HepG2 (cell line): ENCODE results near the gene CREBBP. TPM values are rescaled to one million over a fixed set of nuclear protein-coding genes. Genes with fewer than 3 reads are reported as not detected.
A peak's percentile ranks its signal among the peaks of the same experiment; 100 is the strongest.

Experiments
- ARNT ChIP-seq: fragments of 450-650 bp; IDR thresholded peaks from 2 replicates; pipeline ENCODE4 v1.6.1; 2017
- CEBPG ChIP-seq: IDR thresholded peaks from 2 replicates; pipeline ENCODE4 v1.6.1; 2016
- EEA1 ChIP-seq: sonication (generic); formaldehyde crosslinking; IDR thresholded peaks from 2 replicates; pipeline ENCODE4 v1.5.1; 2020; ENCODE audit warnings: mild to moderate bottlenecking, missing genetic modification reagents, borderline replicate concordance
- HNRNPUL1 ChIP-seq: fragments of 200-400 bp; formaldehyde crosslinking; IDR thresholded peaks from 2 replicates; pipeline ENCODE4 v1.6.1; 2017; ENCODE audit warnings: low read depth, mild to moderate bottlenecking, low read length, moderate library complexity
- IKZF4 ChIP-seq: sonication (generic); formaldehyde crosslinking; IDR thresholded peaks from 2 replicates; pipeline ENCODE4 v1.5.1; 2020; ENCODE audit warnings: borderline replicate concordance, mild to moderate bottlenecking, low read depth, missing genetic modification reagents; ENCODE audit errors: not compliant biosample characterization
- ISL2 ChIP-seq: sonication (generic); formaldehyde crosslinking; IDR thresholded peaks from 2 replicates; pipeline ENCODE4 v1.5.0; 2020; ENCODE audit warnings: missing genetic modification reagents
- LCORL ChIP-seq, 2 experiments: fragments of 450-650 bp in 1 of 2; sonication (generic) in 1 of 2; formaldehyde crosslinking in 1 of 2; IDR thresholded peaks; 2 replicates each; pipeline versions ENCODE4 v1.5.0 to v1.6.1; 2017 to 2020; ENCODE audit warnings: antibody characterized with exemption in 1 of 2, missing genetic modification reagents in 1 of 2
- MIER2 ChIP-seq: IDR thresholded peaks from 2 replicates; pipeline ENCODE4 v1.6.1; 2016; ENCODE audit warnings: missing biosample characterization, missing genetic modification reagents
- MTF1 ChIP-seq: sonication (generic); formaldehyde crosslinking; IDR thresholded peaks from 2 replicates; pipeline ENCODE4 v1.5.0; 2020; ENCODE audit warnings: missing genetic modification reagents
- NFIC ChIP-seq: IDR thresholded peaks from 2 replicates; pipeline ENCODE4 v1.6.1; 2012; ENCODE audit warnings: mild to moderate bottlenecking, low read length, inconsistent platforms
- SRSF4 ChIP-seq: fragments of 200-400 bp; formaldehyde crosslinking; IDR thresholded peaks from one replicate; pipeline ENCODE4 v1.6.1; 2018; ENCODE audit warnings: mild to moderate bottlenecking, low read depth, low read length, moderate library complexity; ENCODE audit not compliant: poor library complexity, severe bottlenecking
- ZC3H4 ChIP-seq: sonication (generic); formaldehyde crosslinking; IDR thresholded peaks from 2 replicates; pipeline ENCODE4 v1.4.0; 2020; ENCODE audit warnings: missing genetic modification reagents, borderline replicate concordance
- ZNF251 ChIP-seq: sonication (generic); formaldehyde crosslinking; IDR thresholded peaks from 2 replicates; pipeline ENCODE4 v1.9.0; 2021; ENCODE audit warnings: mild to moderate bottlenecking, missing genetic modification reagents
- ZNF550 ChIP-seq: sonication (generic); formaldehyde crosslinking; IDR thresholded peaks from 2 replicates; pipeline ENCODE4 v1.4.0; 2020; ENCODE audit warnings: mild to moderate bottlenecking, missing genetic modification reagents, borderline replicate concordance
- polyA plus RNA-seq, 8 experiments: library from polyadenylated mRNA; depleted of rRNA in 3 of 8; stranded (reverse) in 7 of 8; unstranded in 1 of 8; fragments of >200 nt; fragmentation: Illumina TruSeq in 4 of 8; extraction: Trizol in 4 of 8; gene quantifications; 2 replicates each; pipeline versions ENCODE4 v1.2.1 to v1.2.3, GENCODE V29; 2011 to 2016; ENCODE audit warnings: low read depth in 4 of 8, missing spikeins in 1 of 8, mixed read lengths in 1 of 8; ENCODE audit not compliant: insufficient read depth in 1 of 8
- total RNA-seq, 5 experiments: library from RNA; depleted of rRNA; stranded (reverse); fragments of >200 nt; fragmentation: Illumina TruSeq; extraction: Trizol; gene quantifications; 2 replicates each; pipeline ENCODE4 v1.2.3, GENCODE V29; 2016; ENCODE audit warnings: low read depth in 1 of 5
- TF ChIP-seq, protein P1 (sequence below): sonication (generic); formaldehyde crosslinking; IDR thresholded peaks from 2 replicates; pipeline ENCODE4 v1.5.1; 2020; ENCODE audit warnings: missing genetic modification reagents, mild to moderate bottlenecking, borderline replicate concordance
- TF ChIP-seq, protein P2 (sequence below): sonication (generic); formaldehyde crosslinking; IDR thresholded peaks from 2 replicates; pipeline ENCODE4 v1.4.0; 2020; ENCODE audit warnings: low read depth, mild to moderate bottlenecking, missing genetic modification reagents
- TF ChIP-seq, protein P3 (sequence below): sonication (generic); formaldehyde crosslinking; IDR thresholded peaks from 2 replicates; pipeline ENCODE4 v1.4.0; 2020; ENCODE audit warnings: missing genetic modification reagents
- TF ChIP-seq, protein P4 (sequence below): sonication (generic); formaldehyde crosslinking; conservative IDR thresholded peaks from 2 replicates; pipeline ENCODE4 v1.8.1; 2023; ENCODE audit warnings: missing genetic modification reagents
- TF ChIP-seq, protein P5 (sequence below): sonication (generic); formaldehyde crosslinking; conservative IDR thresholded peaks from 2 replicates; pipeline ENCODE4 v1.5.0; 2020; ENCODE audit warnings: missing genetic modification reagents
- TF ChIP-seq, protein P6 (sequence below): sonication (generic); formaldehyde crosslinking; IDR thresholded peaks from 2 replicates; pipeline ENCODE4 v1.8.0; 2022; ENCODE audit warnings: missing genetic modification reagents, low read depth, mild to moderate bottlenecking, borderline replicate concordance

Gene CREBBP
- total and polyA plus RNA-seq, 2 of the 13 experiments (the other 11 are each of a cell fraction or from before 2014, with no cell fraction given): 5.3 to 10.4 TPM

DNA sequence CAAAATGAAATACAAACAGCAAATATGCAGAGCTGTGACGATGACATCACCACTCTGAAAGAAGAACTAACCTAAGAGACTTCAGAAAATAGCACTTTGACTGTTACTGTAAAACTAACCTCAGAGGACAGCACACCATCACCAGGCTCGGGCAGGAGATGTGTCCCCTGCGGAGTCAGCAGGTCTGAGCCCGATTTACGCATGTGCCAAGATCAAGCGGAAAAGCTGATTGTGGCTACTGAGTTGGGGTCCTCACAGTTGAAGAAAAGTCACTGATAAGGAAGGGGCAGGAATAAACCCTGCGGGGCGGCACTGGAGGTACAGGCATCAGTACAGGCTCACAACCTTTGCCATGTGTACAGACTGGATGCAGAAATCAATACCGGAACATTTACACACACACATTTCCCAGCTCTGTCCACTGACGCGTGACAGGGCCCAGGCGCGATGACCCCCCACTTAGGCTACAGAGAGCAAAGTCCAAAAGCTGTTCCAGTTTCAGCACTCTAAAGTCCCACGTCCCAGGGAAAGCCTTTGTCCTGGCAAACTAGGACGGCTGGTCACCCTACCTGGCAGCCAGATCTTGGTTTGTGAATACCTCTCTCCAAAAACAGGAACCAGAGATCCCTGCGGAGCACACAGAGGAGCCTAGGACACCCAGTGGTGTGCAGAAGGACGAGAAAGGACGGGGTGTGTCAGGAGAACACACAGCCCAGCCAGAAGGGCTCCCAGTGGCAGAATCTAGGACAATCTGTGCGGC lies 184.7 kb downstream of the CREBBP start (continued):
- TF ChIP-seq, protein P1, sequence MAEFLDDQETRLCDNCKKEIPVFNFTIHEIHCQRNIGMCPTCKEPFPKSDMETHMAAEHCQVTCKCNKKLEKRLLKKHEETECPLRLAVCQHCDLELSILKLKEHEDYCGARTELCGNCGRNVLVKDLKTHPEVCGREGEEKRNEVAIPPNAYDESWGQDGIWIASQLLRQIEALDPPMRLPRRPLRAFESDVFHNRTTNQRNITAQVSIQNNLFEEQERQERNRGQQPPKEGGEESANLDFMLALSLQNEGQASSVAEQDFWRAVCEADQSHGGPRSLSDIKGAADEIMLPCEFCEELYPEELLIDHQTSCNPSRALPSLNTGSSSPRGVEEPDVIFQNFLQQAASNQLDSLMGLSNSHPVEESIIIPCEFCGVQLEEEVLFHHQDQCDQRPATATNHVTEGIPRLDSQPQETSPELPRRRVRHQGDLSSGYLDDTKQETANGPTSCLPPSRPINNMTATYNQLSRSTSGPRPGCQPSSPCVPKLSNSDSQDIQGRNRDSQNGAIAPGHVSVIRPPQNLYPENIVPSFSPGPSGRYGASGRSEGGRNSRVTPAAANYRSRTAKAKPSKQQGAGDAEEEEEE: no peak
- TF ChIP-seq, protein P2, sequence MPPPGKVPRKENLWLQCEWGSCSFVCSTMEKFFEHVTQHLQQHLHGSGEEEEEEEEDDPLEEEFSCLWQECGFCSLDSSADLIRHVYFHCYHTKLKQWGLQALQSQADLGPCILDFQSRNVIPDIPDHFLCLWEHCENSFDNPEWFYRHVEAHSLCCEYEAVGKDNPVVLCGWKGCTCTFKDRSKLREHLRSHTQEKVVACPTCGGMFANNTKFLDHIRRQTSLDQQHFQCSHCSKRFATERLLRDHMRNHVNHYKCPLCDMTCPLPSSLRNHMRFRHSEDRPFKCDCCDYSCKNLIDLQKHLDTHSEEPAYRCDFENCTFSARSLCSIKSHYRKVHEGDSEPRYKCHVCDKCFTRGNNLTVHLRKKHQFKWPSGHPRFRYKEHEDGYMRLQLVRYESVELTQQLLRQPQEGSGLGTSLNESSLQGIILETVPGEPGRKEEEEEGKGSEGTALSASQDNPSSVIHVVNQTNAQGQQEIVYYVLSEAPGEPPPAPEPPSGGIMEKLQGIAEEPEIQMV (CRISPR knock-in tag): peak; percentile 79; the same call in 1 of the 2 replicates
- no peak for TF ChIP-seq ARNT
- TF ChIP-seq ZNF550 (CRISPR knock-in tag): no peak
- TF ChIP-seq NFIC: peak; percentile 76
- TF ChIP-seq SRSF4: no peak
- no peak for TF ChIP-seq HNRNPUL1
- TF ChIP-seq, protein P3, sequence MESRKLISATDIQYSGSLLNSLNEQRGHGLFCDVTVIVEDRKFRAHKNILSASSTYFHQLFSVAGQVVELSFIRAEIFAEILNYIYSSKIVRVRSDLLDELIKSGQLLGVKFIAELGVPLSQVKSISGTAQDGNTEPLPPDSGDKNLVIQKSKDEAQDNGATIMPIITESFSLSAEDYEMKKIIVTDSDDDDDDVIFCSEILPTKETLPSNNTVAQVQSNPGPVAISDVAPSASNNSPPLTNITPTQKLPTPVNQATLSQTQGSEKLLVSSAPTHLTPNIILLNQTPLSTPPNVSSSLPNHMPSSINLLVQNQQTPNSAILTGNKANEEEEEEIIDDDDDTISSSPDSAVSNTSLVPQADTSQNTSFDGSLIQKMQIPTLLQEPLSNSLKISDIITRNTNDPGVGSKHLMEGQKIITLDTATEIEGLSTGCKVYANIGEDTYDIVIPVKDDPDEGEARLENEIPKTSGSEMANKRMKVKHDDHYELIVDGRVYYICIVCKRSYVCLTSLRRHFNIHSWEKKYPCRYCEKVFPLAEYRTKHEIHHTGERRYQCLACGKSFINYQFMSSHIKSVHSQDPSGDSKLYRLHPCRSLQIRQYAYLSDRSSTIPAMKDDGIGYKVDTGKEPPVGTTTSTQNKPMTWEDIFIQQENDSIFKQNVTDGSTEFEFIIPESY (CRISPR knock-in tag): peak; percentile 70; the same call in 1 of the 2 replicates
- no peak for TF ChIP-seq LCORL (IDR thresholded peaks at IDR 0.05)
- peak; percentile 98 for TF ChIP-seq LCORL (CRISPR knock-in tag; IDR thresholded peaks at IDR 0.05)
- TF ChIP-seq ZC3H4: no peak
- no peak for TF ChIP-seq MIER2 (CRISPR knock-in tag)
- 0 out of 2 replicates have a peak, but pooled peaks have one; percentile 31 for TF ChIP-seq EEA1 (CRISPR knock-in tag)
- TF ChIP-seq MTF1 (CRISPR knock-in tag): peak; percentile 40; the same call in 1 of the 2 replicates
- no peak for TF ChIP-seq IKZF4
- TF ChIP-seq, protein P4, sequence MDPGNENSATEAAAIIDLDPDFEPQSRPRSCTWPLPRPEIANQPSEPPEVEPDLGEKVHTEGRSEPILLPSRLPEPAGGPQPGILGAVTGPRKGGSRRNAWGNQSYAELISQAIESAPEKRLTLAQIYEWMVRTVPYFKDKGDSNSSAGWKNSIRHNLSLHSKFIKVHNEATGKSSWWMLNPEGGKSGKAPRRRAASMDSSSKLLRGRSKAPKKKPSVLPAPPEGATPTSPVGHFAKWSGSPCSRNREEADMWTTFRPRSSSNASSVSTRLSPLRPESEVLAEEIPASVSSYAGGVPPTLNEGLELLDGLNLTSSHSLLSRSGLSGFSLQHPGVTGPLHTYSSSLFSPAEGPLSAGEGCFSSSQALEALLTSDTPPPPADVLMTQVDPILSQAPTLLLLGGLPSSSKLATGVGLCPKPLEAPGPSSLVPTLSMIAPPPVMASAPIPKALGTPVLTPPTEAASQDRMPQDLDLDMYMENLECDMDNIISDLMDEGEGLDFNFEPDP (CRISPR knock-in tag): no peak
- no peak for TF ChIP-seq ZNF251 (CRISPR knock-in tag)
- TF ChIP-seq, protein P5, sequence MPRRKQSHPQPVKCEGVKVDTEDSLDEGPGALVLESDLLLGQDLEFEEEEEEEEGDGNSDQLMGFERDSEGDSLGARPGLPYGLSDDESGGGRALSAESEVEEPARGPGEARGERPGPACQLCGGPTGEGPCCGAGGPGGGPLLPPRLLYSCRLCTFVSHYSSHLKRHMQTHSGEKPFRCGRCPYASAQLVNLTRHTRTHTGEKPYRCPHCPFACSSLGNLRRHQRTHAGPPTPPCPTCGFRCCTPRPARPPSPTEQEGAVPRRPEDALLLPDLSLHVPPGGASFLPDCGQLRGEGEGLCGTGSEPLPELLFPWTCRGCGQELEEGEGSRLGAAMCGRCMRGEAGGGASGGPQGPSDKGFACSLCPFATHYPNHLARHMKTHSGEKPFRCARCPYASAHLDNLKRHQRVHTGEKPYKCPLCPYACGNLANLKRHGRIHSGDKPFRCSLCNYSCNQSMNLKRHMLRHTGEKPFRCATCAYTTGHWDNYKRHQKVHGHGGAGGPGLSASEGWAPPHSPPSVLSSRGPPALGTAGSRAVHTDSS: no peak
- TF ChIP-seq, protein P6, sequence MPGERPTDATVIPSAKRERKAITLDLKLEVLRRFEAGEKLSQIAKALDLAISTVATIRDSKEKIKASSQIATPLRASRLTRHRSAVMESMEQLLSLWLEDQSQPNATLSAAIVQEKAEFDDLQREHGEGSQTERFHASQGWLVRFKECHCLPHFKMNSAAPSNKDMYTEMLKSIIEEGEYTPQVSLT: peak; percentile 85; the same call in 1 of the 2 replicates
- peak; percentile 85 for TF ChIP-seq ISL2 (CRISPR knock-in tag)
- 0 out of 2 replicates have a peak, but pooled peaks have one; percentile 44 for TF ChIP-seq CEBPG (CRISPR knock-in tag)
